Right ventricle myocardium superior (tissue), 1 donor: ENCODE measurements around the gene GAB1. TPM values are rescaled to one million over a fixed set of nuclear protein-coding genes. Genes with fewer than 3 reads are reported as not detected.
A peak's percentile ranks its signal among the peaks of the same experiment; 100 is the strongest.

Source experiments
- ATAC-seq: fragments of 200-7000 bp; cut with Tn5 transposase; one replicate; pipeline ENCODE4 v1.9.1; 2020; ENCODE audit warnings: mild to moderate bottlenecking; ENCODE audit not compliant: poor library complexity
- DNase-seq: peaks from one replicate; pipeline ENCODE4 v3.0.0-alpha.2; 2020
- intact Hi-C: fragments of 100-400 bp; cut with DNase I; formaldehyde crosslinking; loops from one replicate; pipeline ENCODE4 v1.11.2; 2022
- total RNA-seq: library from RNA; stranded (reverse); fragmentation: NEBNext Ultra II Directional; extraction: Animal tissue kit (Norgen Biotek cat#: 25700); gene quantifications from one replicate; pipeline ENCODE4 v1.2.1, GENCODE V29; 2021
- donor health status: DM: no; HTN: yes; CAD: no; lungs with severe emphysema.

GAB1 gene
- total RNA-seq, 1 donor from 2014 or later = 72.5 TPM

DNA sequence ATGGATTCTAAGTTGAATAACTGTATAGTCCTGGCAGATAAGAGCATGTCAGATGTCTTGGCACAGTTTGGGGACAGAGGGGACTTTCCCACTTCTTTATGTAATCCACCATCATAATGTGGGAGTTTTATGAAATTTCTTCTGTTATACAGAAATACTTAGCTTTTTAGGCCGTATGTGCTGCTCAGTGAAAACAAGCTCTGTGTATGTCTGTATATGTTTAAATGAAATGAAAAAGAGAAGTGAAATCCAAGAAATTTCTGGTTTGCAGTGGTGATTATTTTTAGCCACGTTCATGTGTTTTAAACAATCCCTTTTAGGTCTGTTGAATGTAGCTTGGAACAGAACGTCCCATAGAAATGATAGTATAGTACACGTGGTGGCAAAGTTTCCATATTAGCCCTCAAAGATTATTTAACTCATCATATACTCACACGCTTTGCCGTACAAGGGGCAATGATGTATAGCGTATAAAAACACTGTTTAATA is 41.0 kb downstream of the GAB1 start:
- no peak for ATAC-seq

DNA sequence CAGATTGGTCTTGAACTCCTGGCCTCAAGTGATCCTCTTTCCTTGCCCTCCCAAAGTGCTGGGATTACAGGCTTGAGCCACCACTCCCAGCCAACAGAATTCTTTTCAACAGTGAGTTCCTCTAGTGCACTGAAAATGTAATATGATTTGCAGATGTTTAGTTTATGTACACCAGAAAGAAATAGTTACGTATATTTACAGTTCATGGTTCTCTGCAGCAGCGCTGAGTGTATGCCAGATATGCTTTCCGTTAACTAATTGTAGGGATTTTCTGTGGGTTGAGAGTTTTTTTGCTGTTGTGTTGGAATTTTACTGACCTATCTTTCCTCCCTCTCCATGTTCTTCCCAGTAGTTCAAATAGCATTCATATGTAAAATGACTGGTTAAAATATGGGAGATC is 44.0 kb downstream of the GAB1 start:
- DNase-seq (no peak), ATAC-seq (no peak)
- intact Hi-C loops = loop anchor here (5.0 kb wide), 1 partner anchor 43 kb away; the partner anchor contains the start of gene GAB1

More for the DNA sequence above, 41.0 kb downstream of the GAB1 start:
- intact Hi-C loops = no loop called here
- DNase-seq = no peak

DNA sequence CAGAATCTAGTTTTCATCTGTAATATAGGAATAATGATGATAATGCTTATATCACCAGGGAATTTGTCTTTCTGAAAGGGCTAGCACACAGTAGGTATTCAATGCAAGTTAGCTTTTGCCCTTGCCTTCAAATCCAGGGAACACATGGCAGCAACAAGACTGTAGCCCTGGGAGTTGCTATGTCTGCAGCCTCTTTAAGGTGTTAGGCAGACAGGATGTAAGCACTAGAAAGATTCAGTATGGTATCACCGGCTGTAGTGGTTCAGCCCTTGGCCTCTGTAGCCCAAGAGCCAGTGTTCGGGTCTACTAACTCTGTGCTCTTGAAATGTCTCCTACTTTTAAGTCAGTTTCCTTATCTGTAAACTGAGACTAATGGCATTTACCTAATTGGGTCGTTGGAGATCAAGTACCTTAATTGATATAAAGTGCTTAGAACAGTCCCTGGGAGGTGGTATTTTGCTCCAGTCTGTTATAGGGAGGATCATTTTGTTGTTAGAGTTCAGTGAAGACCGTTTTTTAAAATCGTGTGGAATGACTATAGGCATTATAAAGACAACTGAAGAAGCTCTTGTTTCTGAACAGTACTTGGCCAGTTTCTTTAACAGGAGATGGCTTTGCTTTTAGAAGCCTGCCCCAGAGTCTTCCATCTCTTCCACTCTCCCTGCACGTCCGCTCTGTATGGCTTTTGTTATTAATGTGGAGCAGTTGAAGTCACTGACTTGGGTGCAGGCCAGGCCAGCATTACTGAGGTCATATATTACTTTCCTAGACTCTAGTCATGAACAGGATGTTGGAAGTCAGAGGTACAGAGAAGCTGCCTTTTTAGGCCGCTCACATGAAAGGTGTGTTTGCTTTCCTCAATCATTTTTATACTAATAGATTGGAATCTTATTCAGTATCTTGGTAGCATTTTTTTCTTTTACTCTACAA is 44.8 kb downstream of the GAB1 start:
- intact Hi-C loops = loop anchor here (5.0 kb wide), 1 partner anchor 44 kb away; the partner anchor contains the start of gene GAB1

DNA sequence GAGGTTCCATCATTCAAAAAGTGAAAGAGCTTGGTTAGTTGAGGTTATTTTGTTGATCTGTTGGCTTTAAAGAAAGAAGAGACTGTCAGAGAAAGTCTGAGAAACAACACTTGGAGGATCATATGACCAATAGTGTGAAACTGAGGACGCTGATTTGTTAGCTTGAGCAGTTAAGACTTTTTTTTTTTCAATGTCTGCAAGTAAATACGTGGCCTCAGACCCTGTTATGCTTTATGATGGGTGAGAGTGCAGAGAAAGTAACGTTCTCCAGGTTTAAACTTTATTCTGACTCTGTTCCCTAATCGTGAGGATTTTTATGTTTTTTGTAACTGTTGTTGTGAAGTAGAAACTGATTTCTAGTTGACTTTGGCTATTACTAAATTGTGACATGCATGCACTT is 45.9 kb downstream of the GAB1 start:
- intact Hi-C loops = loop anchor here (5.0 kb wide), 1 partner anchor 45 kb away; the partner anchor contains the start of gene GAB1

More for the DNA sequence above, 44.8 kb downstream of the GAB1 start:
- ATAC-seq = peak; percentile 79
- peak; percentile 90 for DNase-seq

DNA sequence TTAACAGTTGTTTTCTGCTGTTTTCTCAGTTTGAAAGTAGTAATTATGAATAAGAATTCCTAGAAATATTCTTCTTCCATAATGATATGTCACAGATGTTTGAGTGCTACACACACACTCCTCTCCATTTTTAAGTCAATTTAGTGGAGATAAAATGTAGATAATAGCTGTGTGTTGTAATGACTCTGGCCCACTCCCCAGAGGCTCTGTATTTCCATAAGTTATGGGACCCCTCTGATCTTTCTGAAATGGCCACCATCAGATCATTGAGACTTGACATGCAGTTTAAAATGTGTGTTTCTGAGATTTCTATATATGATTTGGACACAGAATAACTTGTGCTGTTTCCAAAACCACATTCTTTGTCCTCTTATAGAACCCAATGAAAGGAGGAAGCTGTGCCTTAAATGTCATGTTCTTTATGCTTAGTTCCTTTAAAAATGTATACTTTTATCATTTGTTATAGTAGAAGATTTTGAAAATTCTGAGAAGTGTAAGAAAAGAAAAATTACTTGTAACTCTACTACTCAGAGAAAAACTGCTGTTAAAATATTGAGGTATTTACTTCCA is 46.4 kb downstream of the GAB1 start:
- ATAC-seq = no peak
- DNase-seq = no peak
- intact Hi-C loops = loop anchor here (5.0 kb wide), 1 partner anchor 46 kb away; the partner anchor contains the start of gene GAB1

More for the DNA sequence above, 45.9 kb downstream of the GAB1 start:
- DNase-seq = no peak
- no peak for ATAC-seq

DNA sequence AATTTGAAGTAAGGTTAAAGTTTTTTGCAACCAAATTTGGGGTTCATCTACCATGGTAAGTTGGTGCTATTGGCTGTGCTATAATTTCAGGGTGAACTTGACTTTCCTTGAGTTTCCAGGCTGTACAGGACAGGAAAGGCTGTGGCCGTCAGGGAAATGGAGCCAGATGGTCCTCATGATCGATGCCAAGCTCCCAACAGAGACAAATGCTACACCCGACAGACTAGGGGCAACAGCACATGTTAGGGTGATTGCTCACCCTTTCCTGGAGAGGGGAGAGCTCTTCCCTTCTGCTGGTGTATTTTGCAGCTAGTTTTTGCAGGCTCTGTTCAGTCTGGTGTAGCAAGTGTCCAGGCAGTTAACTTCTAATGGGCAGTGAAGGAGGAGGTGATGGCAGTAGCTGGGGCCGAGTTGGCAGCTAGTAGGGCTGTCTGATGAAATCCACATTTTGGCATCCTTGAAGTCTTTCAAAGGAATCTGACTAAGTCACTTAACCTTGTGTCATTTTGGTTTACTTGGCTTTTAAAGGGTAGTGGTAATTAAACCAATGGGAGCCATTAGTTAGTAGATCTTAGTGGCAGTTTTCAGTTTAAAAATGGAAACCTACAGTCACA is 47.8 kb downstream of the GAB1 start:
- no peak for DNase-seq
- intact Hi-C loops = loop anchor here (5.0 kb wide), 1 partner anchor 47 kb away; the partner anchor contains the start of gene GAB1
- peak; percentile 9 for ATAC-seq

DNA sequence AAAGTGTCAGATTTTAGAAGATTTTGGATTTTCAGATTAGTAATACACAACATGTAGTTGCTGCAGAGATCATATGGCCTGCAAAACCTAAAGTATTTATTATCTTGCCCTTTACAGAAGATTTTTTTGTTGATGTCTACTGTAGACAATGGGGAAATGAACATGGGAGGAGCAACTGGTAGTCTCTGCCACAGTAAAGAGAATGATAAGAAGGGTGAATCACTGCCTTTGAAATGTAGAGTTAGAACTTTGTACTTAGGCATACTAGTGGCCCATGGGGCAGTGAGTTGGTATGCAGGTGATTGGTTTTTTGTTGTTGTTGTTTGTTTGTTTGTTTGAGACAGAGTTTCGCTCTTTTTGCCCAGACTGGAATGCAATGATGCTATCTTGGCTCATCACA is 50.1 kb downstream of the GAB1 start:
- ATAC-seq (no peak), DNase-seq (no peak)
- intact Hi-C loops = no loop called here

DNA sequence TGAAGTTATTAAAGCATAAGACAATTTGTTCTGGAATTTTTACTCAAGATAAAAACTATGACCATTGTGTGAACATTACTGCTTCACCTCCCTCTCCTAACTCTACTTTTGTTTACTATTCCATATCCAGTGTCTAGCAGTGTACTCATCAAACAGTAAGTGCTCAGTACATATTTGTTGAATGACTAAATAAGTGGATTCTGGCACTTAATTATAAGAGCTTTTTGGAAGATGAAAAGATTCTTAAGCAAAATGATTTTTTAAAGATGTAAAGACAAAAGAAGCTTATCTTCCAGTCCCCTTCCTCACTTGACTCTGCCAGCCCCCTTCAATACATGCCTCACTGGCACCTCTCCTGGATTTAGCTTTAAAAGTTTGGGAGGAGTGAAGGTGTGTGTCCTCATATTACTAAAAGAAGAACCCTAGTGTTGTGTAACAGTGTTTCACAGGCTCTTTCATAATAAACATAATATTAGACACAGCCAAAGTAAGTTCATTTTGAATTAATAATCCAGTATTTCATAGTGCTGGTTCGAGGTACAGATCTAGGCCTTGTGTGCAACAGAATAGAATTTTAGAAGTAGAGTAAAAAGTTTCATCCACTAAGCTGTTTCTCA is 53.0 kb downstream of the GAB1 start:
- DNase-seq = no peak
- ATAC-seq = peak; percentile 51
- intact Hi-C loops = no loop called here

DNA sequence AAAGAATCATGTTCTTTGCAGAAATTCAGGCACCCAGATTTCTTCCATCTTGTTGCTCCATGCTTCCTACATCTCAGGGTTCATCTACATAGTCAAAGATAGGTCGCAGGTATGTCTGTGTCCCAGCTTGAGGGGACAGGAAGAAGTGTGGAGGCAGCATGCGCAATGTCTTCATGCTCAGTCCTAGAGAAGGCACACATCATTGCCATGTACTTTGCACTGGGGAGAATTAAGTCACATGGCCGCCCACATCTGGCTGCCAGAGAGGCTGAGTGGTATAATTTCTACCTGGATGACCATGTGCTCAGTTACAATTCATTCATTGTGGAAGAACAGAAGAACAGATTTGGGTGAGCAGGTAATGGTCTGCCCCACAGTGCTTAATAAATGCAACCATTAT is 54.1 kb downstream of the GAB1 start:
- intact Hi-C loops = no loop called here
- DNase-seq (no peak), ATAC-seq (peak; percentile 40)

DNA sequence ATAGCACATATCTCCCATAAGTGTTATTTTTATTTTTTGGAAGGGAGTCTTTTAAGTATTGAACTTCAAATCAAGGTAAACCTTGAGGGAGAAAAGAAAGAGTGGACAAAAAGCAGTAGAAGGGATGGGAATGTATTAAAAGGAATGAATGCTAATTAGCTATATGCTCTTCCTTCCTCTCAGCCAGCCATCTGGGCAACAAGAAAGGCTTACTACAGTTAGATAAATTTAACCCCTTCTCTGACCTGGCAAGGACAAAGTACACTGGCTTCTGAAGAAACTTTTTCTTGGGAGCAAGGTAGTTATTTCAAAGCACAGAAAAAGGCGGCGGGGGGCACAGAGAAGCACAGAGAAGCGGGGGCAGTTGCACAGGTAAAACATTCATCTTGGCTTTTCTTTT is 54.6 kb downstream of the GAB1 start:
- intact Hi-C loops = no loop called here
- ATAC-seq (no peak), DNase-seq (no peak)

DNA sequence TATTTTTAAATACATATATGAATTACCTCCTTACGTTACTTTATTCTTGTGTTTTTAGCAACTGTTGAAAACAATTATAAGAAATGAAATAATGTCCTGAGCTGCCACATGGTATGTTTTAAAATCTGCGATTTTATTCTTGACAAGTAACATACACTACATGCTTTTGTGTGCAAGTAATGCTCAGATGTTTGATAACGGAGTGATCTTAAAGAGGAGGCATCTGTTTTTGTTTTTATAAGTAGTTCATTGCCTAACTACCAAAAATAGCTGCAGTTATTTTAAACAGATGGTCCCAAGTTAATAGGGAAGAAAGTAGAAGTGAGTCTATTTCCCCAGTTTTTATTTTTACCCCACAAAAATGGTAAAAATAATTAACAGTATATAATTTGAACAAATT is 55.2 kb downstream of the GAB1 start:
- ATAC-seq = peak; percentile 36
- intact Hi-C loops = no loop called here

DNA sequence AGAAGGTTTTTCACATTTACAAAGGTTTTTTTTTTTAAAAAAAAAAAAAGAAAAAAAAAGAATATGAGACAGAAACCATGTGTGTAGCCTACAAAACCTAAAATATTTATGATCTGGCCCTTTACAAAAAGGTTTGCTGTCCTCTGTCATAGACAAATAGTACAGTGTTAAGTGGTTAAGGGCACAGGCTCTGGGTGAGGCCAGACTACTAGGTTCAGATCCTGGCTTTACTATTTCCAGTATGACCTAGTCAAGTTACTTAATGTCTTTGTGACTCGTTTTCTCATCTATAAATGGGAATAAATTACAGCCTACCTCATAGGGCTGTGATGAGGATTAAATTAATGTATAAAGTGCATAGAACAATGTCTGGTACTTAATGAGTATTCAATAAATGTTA is 56.5 kb downstream of the GAB1 start:
- intact Hi-C loops = no loop called here
- DNase-seq = no peak
- no peak for ATAC-seq

More for the DNA sequence above, 55.2 kb downstream of the GAB1 start:
- no peak for DNase-seq

DNA sequence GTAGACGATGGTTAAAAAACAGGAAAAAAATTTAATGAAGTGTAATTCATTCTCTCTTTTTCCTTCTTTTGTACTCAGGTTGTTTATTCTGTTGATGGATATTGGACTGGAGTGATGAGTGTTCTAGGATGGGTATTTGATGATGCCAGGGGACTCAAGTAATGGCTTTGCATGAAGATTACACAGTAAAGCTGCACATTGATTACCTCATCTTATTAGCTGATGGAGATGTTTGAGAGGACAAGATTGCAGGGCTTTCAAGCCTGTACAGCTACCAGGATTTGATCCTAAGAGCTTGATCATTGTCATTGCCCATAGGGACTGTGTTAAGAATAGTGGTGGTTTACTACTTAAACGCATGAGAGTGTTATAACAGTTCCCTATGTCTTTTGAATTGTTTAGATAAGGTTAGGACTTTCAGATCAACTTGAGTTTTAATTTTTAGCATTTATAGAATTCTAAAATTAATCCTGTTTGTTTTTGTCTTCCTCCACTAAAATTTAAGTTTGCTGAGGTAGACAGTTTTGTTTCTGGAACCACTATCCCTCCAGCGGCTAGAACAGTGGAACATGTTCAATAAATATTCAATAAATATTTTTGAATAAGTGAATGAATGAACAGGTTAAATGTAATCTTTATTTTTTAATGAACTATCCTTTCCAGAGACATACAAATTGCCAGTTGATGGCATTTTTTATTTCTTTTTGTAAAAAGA is 58.2 kb downstream of the GAB1 start:
- DNase-seq = no peak
- ATAC-seq = no peak
- intact Hi-C loops = no loop called here

DNA sequence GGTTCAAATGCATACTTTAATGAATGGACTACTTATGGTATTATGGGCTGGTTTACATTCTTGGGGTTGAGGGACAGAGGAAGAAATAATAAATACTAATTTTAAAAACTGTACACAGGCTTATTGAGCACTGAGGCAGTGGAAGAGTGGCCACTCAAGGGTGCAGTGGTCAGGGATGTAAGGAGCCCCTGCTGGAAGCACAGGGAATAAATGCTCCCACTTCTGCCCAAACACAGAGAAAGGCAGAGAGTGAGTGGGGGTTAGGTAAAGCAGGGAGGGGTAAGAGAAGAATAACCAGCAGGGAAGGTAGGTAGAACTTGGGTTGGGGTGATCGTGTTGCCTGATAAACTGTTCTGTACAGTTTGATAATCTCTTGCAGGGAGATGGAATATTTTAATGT is 60.0 kb downstream of the GAB1 start:
- intact Hi-C loops = no loop called here
- DNase-seq (no peak), ATAC-seq (no peak)

DNA sequence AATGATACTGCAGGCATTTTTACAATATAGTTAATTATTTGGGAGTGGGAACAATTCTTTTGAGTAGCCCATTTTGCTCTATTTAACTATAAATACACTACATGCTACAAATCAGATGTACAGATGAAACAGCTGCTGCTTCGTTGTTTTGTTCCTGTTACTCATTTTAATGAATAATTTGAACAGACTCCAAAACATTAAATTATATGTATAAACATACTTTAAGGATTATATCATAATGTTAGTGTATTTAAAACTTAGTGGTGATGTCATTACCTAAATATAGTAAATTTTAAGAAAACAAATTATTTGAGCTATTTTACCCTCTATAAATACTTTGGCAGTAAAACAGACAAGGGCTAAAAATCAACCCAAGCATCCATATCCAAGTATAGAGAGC is 60.7 kb downstream of the GAB1 start:
- DNase-seq = no peak
- intact Hi-C loops = no loop called here
- ATAC-seq = no peak

DNA sequence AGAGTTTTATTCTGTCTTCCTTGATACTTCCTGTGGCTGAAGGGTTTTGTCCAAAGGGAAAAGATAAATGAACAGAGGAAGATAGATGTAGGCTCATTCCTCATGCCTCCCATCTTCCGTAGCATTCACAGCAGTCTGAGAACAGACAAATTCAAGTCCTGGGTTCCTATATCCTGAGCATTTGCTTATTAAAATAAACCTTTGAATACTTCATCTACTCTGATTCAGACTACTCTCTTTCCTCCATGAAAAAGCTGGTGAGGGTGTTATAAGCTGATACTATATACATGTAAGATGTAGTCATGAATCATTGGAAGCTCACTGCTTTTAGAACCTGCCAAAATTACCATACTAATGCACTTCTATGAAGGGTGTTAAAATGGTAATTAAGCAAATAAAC is 61.2 kb downstream of the GAB1 start:
- DNase-seq = no peak
- ATAC-seq = no peak
- intact Hi-C loops = no loop called here

DNA sequence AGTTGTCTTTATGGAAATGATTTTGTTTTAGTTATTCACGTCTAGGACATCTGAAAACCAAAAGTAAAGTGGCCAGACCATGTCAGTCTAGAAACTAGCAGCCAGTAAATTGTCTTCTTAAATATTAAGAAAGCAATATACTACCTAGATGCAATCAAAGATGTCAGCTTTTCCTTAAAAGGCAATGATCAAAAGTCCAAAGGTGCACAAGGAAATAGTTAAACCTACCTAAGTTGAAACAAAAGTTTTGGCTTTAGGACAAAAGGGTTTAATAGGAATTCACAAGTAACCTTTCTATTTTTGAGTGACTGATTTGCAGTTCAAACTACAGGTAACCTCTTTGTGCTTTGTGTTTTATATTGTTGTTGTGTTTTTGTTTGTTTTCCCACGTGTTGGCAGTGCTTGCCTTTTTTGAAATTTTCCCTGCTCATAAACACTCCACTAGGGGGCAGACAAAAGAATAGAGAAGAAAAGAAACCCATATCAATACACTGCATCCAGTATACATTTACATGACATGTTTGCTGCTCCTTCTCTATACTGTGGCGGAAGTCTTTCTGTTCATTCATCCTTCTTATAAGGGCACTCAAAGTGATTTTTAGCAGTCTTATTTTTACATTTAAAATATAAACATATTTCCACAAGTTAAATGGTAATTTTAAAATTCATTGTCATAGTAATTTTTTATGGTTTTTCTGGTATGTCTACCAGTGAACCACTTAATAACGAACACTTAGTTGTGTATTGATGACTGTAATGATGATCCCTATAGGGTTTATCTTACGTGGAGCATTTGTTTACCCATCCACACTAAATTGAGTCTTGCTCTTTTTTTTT is 62.7 kb downstream of the GAB1 start:
- no peak for ATAC-seq
- no peak for DNase-seq
- intact Hi-C loops = no loop called here
